NCI-H82 treated with DMSO at 0.1 percent for 48 hours (cell line): ENCODE data around the gene C5orf52.
"Not testable (repeated sequence)": the region's sequence is repeated elsewhere in the genome, so short reads cannot be mapped to it uniquely, and the experiment has no call there.

ENCODE experiments used
- DNase-seq: peaks from one replicate; lab custom pipeline; 2025; ENCODE audit not compliant: unreplicated experiment; lab: John Stamatoyannopoulos, UW

The C5orf52 gene

GRCh38 chr5:157670662-157671591, at the start of gene C5orf52:
TSS of gene C5orf52 (plus strand) at chr5:157671533. CDS start at chr5:157671615, 82 bp downstream.
- DNase-seq, result no peak

GRCh38 chr5:157624144-157624543, 47.2 kb upstream of the C5orf52 start:
- no peak for DNase-seq

GRCh38 chr5:157626831-157627230, 44.5 kb upstream of the C5orf52 start:
- DNase-seq, result no peak

DNA sequence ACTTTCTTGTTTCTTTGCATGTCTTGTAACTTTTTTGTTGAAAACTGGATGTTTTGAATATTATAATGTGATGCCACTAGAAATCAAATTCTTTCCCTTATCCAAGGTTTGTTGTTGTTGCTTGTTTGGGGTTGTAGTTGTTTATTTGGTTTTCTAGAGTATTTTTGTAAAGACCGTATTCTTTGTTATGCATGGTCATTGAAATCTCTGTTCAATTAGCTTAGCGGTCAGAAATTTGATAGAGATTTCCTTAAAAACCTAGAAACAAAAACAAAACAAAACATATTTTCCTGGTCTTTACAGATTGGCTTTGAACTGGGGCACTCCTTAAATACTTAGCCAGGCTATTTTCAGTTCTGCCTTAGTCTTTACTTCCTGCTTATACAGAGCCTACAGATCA, 41.0 kb upstream of the C5orf52 start:
- DNase-seq, result no peak

DNA sequence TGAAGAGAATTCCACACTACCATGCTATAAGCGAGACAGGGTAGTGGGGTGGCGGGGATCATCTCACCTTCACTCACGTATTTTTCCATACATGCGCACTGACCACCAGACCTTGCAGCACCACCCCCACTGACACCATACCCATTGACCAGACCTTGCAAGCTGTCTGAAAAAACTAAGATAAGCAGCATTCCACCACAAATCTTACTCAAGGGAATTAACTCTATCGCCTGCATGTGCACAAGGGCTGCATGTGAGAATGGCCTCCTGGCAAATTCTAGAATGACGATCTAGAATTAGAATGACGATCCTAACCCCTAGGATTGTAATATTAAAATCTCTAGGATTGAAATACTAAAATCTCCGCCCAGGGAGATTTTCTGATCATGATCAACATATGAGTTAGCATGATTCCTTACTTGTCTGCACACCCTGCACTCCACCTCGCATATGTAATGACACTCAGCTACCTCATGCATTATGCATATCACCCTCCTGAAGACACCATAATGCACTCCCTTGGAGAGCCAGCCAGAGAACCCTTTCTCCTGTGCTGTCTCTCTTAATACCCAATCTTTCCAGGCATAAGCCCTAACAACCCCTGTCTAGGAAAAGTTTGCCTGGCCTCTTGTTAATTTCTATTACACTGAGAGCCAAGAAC, 30.8 kb upstream of the C5orf52 start:
- DNase-seq, result no peak

DNA sequence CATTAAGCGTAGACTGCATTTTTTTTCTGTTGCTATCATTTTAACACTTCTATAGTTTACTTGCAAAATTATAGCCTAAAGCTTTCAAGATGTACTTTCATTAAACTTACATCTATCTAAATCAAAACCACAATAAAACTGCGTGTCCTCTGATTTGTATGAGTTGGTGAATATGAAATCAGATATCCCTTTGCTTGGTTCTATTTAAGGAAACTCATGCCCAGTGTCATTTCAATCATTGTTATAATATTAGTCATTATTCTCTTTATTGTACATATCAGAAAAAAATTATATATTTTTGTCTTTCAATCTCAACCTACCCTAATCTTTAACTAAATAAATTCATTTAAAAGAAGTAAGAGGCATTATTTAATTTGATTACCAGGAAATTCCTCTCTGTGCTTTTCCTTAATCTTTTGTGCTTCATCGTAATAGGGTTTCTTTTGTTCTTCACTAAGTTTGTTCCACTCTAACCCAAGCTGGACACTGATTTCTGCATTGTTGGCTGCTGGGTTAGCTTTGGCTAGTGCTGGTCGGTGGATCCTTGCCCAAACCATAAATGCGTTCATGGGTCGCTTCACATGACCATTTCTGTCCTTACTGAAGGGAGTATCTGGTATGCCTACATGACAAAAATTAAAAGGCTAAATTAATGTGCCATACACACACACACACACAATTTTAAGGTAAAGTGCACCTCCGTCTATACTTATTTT, 22.9 kb upstream of the C5orf52 start:
- no peak for DNase-seq

- no peak for DNase-seq
These were observed 22.2 kb upstream of the C5orf52 start for GRCh38 chr5:157649101-157649500.

DNA sequence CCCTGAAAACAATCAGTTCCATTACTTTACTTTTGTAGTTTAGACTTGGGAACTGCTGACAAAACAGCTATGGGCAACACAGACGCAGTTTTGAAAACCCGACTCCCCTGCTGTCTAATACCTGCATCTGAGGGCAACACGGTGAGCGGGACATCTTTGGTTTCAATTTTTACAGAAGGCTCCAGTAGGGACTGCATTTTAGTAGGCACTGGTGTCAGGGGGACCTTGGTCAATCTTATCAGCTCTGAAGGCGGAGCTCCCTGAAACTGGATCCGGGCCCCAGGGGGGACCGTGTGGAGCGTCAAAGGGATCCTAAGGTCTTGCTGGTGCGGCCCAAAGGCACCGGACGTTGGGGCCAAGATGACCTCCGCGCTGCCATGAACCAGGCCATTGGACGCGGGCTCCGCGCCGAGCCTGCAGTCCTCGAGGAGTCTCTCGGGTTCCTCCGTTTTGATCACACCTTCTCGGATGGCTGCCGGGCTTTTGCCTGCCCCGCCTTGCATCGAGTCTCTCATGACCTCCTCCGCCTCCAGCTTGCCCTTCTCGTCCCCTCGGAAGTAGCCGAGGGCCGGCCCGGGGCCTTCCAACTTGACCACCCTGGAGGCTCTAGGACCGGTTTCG, 20.2 kb upstream of the C5orf52 start:
- no peak for DNase-seq

GRCh38 chr5:157651623-157652376, 19.5 kb upstream of the C5orf52 start:
- no peak for DNase-seq

DNA sequence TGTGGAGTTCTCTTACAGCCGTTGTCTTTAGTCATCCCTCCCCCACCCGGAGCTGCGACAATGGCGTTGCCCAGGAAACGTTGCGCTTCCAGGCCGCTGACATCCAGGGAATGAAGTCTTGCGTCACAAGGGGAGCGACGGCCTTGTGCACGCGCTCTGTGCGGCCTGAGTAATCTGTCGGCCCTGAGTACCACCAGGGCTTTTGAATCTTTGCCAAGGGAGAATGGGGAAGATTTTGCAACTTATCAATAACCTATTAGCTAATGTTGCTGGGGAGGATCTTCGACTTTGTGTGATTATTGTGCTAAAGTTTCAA, 19.0 kb upstream of the C5orf52 start, which contains the start of gene SOX30:
SOX30 (minus strand) TSS at position 62 of the 316 bp plus-strand sequence. CDS start 360 bp downstream, outside the sequence.
- no peak for DNase-seq

GRCh38 chr5:157657516-157657915, 13.8 kb upstream of the C5orf52 start:
- no peak for DNase-seq

DNA sequence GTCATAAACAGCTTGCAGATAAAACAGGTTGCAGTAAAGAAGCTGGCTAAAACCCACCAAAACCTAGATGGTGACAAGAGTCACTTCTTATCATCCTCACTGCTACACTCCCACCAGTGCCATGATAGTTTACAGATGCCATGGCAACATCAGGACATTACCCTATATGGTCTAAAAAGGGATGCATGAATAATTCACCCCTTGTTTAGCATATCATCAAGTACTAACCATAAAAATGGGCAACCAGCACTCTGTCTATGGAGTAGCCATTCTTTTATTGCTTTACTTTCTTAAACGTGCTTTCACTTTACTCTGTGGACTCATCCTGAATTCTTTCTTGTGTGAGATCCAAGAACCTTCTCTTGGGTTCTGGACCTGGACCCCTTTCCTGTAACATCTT, 12.4 kb upstream of the C5orf52 start:
- DNase-seq, result no peak

- DNase-seq, result no peak
These were observed 11.3 kb upstream of the C5orf52 start for GRCh38 chr5:157659868-157660660.

DNA sequence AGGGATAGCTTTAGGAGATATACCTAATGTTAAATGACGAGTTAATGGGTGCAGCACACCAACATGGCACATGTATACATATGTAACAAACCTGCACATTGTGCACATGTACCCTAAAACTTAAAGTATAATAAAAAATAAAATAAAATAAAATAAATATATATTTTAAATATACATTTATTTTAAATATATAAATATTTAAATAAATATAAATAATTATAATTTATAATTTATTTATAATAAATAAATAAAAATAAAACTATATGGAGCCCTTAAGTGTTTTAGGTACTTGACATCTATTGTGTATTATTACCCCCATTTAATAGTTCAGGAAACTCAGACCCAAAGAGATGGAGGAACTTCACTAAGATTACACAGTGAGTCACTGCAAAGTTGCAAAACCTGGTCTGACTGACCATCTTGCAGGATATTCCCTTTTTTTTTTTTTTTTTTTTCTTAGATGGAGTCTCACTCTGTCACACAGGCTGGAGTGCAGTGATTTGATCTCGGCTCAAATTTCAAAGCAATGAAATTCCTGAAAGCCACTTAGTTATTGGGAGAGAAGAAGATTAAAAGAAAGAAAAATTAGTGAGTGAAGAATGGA, 5.8 kb upstream of the C5orf52 start:
- DNase-seq, result no peak

- no peak for DNase-seq
These were observed 3.0 kb upstream of the C5orf52 start for GRCh38 chr5:157668356-157668755.

GRCh38 chr5:157669701-157670097, 1.6 kb upstream of the C5orf52 start:
- DNase-seq, result no peak

GRCh38 chr5:157671592-157672330, 428 bp downstream of the C5orf52 start:
- DNase-seq, result no peak

DNA sequence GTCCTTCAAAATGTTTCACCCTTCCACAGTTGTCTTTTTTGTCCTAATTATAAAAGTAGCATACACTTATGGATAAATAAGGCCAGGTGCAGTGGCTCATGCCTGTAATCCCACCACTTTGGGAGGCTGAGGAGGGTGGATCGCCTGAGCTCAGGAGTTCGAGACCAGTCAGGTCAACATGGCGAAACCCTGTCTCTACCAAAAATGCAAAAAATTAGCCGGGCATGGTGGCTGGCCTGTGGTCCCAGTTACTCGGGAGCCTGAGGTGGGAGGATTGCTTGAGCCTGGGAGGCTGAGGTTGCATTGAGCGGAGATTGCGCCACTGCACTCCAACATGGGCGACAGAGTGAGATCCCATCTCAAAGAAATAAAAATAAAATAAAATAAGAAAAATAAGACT, 1.6 kb downstream of the C5orf52 start:
- no peak for DNase-seq

- DNase-seq, result not testable (repeated sequence)
These were observed 3.0 kb downstream of the C5orf52 start for GRCh38 chr5:157674351-157674750.
